OCI-LY7 (cell line): ENCODE results near the gene CEBPZOS.

Experiments used
- EZH2phosphoT487 ChIP-seq: fragments of 200-600 bp; sonication (generic); IDR thresholded peaks from 2 replicates; pipeline ENCODE4 v1.6.1; 2018; ENCODE audit warnings: low read depth, borderline replicate concordance, mild to moderate bottlenecking, mixed run types, antibody characterized with exemption, low read length, moderate library complexity, mixed read lengths
- TF ChIP-seq, protein P1 (sequence below): fragments of 200-600 bp; sonication (generic); conservative IDR thresholded peaks from 2 replicates; pipeline ENCODE4 v1.5.1; 2014; ENCODE audit warnings: mild to moderate bottlenecking, antibody characterized with exemption, low read length, moderate library complexity, mixed read lengths

DNA sequence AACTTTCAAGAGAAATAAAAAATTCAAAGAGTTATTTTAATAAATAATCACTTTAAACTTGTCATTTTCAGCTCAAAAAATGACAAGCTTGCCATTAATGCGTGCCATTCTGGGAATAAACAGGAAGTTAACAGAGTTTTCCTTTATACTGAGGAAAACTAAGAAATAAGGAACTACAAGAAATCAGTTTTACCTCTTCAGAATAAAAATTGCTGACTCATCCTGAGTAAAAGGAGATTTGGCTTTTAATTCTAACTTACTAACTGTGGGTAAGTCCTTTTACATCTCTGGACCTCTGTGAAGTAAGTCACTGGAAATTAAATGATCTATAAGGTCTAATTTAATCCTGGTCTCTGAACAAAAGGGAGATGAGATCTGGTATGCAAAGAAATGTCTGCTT is 19.0 kb downstream of the CEBPZOS start:
- TF ChIP-seq, protein P1, sequence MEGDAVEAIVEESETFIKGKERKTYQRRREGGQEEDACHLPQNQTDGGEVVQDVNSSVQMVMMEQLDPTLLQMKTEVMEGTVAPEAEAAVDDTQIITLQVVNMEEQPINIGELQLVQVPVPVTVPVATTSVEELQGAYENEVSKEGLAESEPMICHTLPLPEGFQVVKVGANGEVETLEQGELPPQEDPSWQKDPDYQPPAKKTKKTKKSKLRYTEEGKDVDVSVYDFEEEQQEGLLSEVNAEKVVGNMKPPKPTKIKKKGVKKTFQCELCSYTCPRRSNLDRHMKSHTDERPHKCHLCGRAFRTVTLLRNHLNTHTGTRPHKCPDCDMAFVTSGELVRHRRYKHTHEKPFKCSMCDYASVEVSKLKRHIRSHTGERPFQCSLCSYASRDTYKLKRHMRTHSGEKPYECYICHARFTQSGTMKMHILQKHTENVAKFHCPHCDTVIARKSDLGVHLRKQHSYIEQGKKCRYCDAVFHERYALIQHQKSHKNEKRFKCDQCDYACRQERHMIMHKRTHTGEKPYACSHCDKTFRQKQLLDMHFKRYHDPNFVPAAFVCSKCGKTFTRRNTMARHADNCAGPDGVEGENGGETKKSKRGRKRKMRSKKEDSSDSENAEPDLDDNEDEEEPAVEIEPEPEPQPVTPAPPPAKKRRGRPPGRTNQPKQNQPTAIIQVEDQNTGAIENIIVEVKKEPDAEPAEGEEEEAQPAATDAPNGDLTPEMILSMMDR, result no peak
- no peak for TF ChIP-seq EZH2phosphoT487
